GM23248 (cell line): ENCODE results near the gene SLC12A6.

Experiments used
- EZH2 ChIP-seq: fragments of 200-600 bp; sonication (generic); IDR thresholded peaks from 2 replicates; pipeline ENCODE4 v1.6.1; 2018; ENCODE audit warnings: antibody characterized with exemption, mild to moderate bottlenecking; ENCODE audit not compliant: insufficient read depth, poor library complexity, severe bottlenecking
- EZH2phosphoT487 ChIP-seq: fragments of 200-600 bp; sonication (generic); IDR thresholded peaks from 2 replicates; pipeline ENCODE4 v1.6.1; 2018; ENCODE audit warnings: antibody characterized with exemption, moderate library complexity, mild to moderate bottlenecking, low read depth; ENCODE audit not compliant: insufficient read depth

DNA sequence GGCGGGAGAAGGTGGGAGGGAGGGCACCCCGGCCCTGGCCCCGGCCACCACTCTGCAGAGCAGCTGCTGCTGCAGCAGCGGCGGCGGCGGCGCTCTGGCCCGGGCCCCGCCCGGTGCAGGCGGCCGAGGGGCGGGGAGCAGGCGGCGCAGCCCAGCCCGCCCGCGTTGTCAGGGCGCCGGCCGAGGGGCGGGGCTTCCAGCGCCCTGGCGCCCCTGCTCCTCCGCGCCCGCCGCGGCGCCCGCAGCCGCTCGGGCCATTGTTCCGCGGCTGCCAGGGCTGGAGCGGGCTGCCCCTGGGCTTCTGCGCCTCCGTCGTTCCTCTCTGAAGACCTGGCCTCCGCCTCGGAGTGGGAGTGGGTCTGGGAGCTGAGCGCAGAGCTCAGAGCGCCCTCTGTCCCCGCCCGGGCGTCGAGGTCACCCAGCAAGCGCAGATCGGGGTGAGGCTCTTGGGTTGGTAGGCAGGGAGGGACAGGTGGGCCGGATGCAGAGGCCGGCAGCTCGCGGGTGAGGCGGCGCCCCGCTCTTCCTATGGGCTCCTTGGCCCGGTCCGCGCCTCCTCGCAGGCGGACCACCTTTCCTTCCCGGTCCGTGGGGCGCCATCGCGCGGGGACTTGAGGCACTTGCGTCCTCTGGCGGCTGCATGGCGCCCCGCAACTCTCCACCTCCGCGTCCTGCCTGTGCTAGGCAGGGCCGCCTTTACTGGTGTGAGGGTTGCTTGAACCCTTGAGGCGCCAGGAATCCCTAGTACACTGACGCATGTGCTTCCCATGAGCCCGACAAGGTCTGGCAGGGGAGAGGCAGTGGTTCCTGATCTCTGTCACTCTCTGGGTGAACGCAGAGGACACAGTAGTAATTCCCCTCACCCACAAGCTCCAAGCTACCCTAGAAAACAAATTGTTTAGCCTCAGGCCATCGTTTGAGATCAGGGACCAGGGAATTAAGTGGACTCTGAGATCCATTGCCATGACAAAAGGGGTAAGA is 29.8 kb upstream of the SLC12A6 start, which contains the start of gene LPCAT4:
- TF ChIP-seq EZH2phosphoT487, result no peak
- no peak for TF ChIP-seq EZH2
